GM18507 (cell line): ENCODE data around the gene ADRA2B.
"Not testable (repeated sequence)": the region's sequence is repeated elsewhere in the genome, so short reads cannot be mapped to it uniquely, and the experiment has no call there.

Experiments
- DNase-seq: peaks from one replicate; pipeline ENCODE4 v3.0.0; 2011; ENCODE audit warnings: low read depth; ENCODE audit not compliant: insufficient read length; ENCODE audit errors: extremely low spot score
- FAIRE-seq: peaks from 2 replicates; lab custom pipeline; 2011; peaks lifted over from hg19 to GRCh38; lab: Jason Lieb, UNC

The ADRA2B gene

GRCh38 chr2:96116424-96116878, at the start of gene ADRA2B:
TSS of gene ADRA2B (minus strand) at chr2:96116571. CDS start at chr2:96116149, 422 bp downstream.
- FAIRE-seq = peak; percentile 5
- peak; percentile 55 for DNase-seq

GRCh38 chr2:96164459-96165184, 48.3 kb upstream of the ADRA2B start:
- peak; percentile 84 for DNase-seq

GRCh38 chr2:96163768-96164429, 47.5 kb upstream of the ADRA2B start:
- DNase-seq = no peak
- no peak for FAIRE-seq

More at GRCh38 chr2:96164459-96165184, 48.3 kb upstream of the ADRA2B start:
- FAIRE-seq = peak; percentile 98

GRCh38 chr2:96163415-96163767, 47.0 kb upstream of the ADRA2B start:
- no peak for DNase-seq
- no peak for FAIRE-seq

GRCh38 chr2:96161898-96162297, 45.5 kb upstream of the ADRA2B start:
- FAIRE-seq = peak; percentile 84
- no peak for DNase-seq

GRCh38 chr2:96160366-96160765, 44.0 kb upstream of the ADRA2B start:
- DNase-seq, FAIRE-seq: not testable (repeated sequence)

GRCh38 chr2:96159084-96159830, 42.9 kb upstream of the ADRA2B start:
- FAIRE-seq = peak; percentile 78
- no peak for DNase-seq

GRCh38 chr2:96158554-96158940, 42.2 kb upstream of the ADRA2B start:
- no peak for DNase-seq
- FAIRE-seq = no peak

GRCh38 chr2:96157649-96158553, 41.5 kb upstream of the ADRA2B start:
- DNase-seq (no peak), FAIRE-seq (peak; percentile 99)

- no peak for FAIRE-seq
- DNase-seq = no peak
These were observed 40.7 kb upstream of the ADRA2B start for GRCh38 chr2:96156926-96157648.

- FAIRE-seq (no peak), DNase-seq (no peak)
These were observed 39.8 kb upstream of the ADRA2B start for GRCh38 chr2:96156011-96156820.

- FAIRE-seq (no peak), DNase-seq (no peak)
These were observed 38.4 kb upstream of the ADRA2B start for GRCh38 chr2:96154506-96155380.

GRCh38 chr2:96153991-96154431, 37.6 kb upstream of the ADRA2B start:
- FAIRE-seq = no peak
- no peak for DNase-seq

- DNase-seq (no peak), FAIRE-seq (no peak)
These were observed 36.9 kb upstream of the ADRA2B start for GRCh38 chr2:96153291-96153713.

- FAIRE-seq = no peak
These were observed 36.2 kb upstream of the ADRA2B start for GRCh38 chr2:96152304-96153161.

More at GRCh38 chr2:96152304-96153161, 36.2 kb upstream of the ADRA2B start:
- DNase-seq = no peak
